H1 (cell line): ENCODE data around the gene RNF224. TPM values are rescaled to one million over a fixed set of nuclear protein-coding genes. Genes with fewer than 3 reads are reported as not detected.

Experiments
- CHD1 ChIP-seq: IDR thresholded peaks from 2 replicates; pipeline ENCODE4 v1.6.1; 2012; ENCODE audit warnings: low read depth, low read length, improper control_type of control experiment
- RAD21 ChIP-seq, 2 experiments: IDR thresholded peaks in 1 of 2; conservative IDR thresholded peaks in 1 of 2; 2 replicates each; pipeline ENCODE4 v1.6.1; 2011; ENCODE audit warnings: low read depth in 2 of 2, low read length in 2 of 2, improper control_type of control experiment in 1 of 2, inconsistent platforms in 1 of 2, mild to moderate bottlenecking in 1 of 2, moderate library complexity in 1 of 2
- SP4 ChIP-seq: IDR thresholded peaks from 2 replicates; pipeline ENCODE4 v1.6.1; 2012; ENCODE audit warnings: low read length, inconsistent platforms
- SRF ChIP-seq: IDR thresholded peaks from 2 replicates; pipeline ENCODE4 v1.6.1; 2011; ENCODE audit warnings: mild to moderate bottlenecking, low read depth, low read length, moderate library complexity
- SUZ12 ChIP-seq: fragments of 200-600 bp; sonication (generic); IDR thresholded peaks from 2 replicates; pipeline ENCODE4 v1.6.1; 2012; ENCODE audit warnings: mild to moderate bottlenecking, inconsistent platforms, low read length, moderate library complexity, mixed read lengths
- polyA plus RNA-seq, 7 experiments: library from polyadenylated mRNA; depleted of rRNA in 3 of 7; stranded (reverse) in 5 of 7; unstranded in 2 of 7; fragments of >200 nt in 5 of 7; fragments of 200-250 nt in 2 of 7; gene quantifications; 1 replicate in 5 of 7; 2 replicates in 1 of 7; 4 replicates in 1 of 7; pipeline versions ENCODE4 v1.2.1 to v1.2.3, GENCODE V29; 2011 to 2013; ENCODE audit warnings: missing spikeins in 2 of 7, mixed read lengths in 2 of 7
- total RNA-seq: library from RNA; stranded (reverse); fragmentation: NEBNext Ultra II Directional; extraction: Animal tissue kit (Norgen Biotek cat#: 25700); gene quantifications from 2 replicates; pipeline ENCODE4 v1.2.1, GENCODE V29; 2021

Gene RNF224
- total and polyA plus RNA-seq, 2 of the 8 experiments (the other 6 are each of a cell fraction or from before 2014, with no cell fraction given), result 0.24 TPM; not detected in 1

DNA sequence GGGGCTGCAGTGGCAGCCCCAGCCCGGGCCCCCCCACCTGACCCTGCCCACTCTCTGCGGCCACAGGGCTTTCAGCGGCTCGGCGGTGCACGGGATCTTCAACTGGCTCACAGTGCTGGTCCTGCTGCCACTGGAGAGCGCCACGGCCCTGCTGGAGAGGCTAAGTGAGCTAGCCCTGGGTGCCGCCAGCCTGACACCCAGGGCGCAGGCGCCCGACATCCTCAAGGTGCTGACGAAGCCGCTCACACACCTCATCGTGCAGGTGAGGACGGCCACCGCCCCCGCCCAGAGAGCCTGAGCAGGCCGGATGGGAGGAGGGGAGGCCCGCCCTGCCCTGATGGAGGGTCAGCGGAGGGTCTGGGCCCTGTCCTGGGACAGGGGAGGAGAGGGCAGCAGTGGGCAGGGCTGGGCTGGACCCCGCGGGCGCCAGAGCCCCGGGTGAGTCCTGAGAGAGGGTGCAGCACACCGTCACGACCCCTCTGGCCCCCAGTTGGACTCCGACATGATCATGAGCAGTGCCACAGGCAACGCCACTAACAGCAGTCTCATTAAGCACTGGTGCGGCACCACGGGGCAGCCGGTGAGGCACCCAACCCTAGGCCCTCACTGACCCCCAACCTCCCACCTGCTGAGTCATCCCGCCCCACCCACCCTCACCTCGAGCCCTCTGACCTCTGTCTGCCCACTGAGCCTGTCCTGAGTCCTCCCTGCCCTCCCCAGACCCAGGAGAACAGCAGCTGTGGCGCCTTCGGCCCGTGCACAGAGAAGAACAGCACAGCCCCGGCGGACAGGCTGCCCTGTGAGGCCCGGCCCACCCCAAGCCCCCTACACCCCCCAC, 6.1 kb downstream of the RNF224 start (continued):
- TF ChIP-seq SUZ12 (no peak), CHD1 (no peak), RAD21 (IDR thresholded peaks at IDR 0.05 in 1 of 2, conservative IDR thresholded peaks at IDR 0.05 in 1 of 2; ENCODE audit: low read depth in 2 of 2, low read length in 2 of 2) (no peak), SP4 (no peak), SRF (no peak)
